ENCODE measurements around the gene QKI.
A peak's percentile ranks its signal among the peaks of the same experiment; 100 is the strongest.

The QKI gene

DNA sequence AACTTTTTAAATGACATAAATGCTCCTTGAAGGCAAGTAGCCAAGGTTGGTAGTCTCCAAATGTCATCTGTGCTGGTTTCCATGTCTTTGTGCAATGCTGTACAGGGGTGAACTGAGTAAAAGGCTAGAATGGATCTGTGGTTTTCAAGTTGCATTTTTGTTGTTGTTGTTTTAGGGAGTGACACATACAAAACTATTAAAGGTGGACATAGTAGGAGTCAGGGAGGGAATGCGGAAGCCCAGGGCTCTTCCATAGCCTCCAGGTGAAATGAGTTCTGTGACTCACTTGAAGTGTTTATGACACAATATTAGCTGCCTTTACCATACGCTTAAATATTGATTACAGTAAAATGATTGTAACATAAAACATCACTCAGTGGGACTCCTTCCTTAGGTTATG, 22.5 kb upstream of the QKI start:
- DNase-seq (ENCODE audit: low read depth) = no peak

DNA sequence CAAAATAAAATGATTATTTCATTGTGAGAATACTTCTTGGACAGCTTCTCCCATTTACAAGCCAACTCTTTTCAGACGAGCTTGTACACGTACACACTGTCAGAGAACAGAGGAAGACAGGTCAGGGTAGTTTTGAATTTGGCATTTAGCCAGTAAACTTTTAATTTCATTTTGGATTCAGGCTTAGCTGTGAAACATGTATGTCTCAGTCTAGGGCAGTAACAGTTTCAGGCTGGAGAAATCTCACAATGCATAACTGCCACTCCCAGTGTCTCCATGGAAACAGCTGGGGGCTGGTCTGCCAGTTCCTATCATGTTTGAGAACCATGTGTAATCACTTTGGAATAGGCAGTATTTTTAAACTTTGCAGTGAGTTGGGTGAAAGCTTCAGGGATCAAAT, 22.0 kb upstream of the QKI start:
- no peak for DNase-seq (ENCODE audit: low read depth)

DNA sequence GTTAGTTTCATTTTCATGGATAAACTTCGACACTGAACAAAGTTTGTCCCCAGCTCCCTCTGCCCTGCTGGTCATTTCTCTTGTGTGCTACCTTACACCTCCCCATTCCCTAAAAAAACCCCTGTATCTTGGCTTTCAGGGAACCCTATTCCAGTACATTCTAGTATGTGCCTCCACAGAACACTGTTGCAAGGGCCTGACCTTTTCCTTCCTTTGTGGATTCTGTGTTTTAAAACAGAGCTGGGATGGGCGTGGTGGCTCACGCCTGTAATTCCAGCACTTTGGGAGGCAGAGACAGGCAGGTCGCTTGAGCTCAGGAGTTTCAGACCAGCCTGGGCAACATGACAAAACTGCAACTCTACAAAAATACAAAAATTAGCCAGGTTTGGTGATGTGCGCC, 20.6 kb upstream of the QKI start:
- no peak for DNase-seq (ENCODE audit: low read depth)

DNA sequence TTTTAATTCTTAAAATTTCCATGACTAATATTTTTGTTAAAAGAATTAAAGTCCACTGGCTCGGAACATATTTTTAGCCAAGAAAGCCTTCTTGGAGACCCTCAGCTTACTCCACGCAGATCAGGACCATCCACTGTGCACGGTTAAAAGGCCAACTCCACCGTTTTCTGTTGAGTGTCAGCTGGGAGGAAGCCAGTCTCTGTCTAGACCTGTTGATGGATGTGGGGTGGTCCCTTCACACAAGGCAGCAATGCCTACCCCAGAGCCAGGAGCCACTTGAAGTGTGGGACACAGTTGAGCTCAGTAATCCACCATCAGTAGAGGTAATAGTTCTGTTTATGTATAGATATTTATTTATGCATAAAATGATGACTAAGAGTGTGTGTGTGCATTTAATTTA, 19.9 kb upstream of the QKI start:
- no peak for DNase-seq (ENCODE audit: low read depth)

DNA sequence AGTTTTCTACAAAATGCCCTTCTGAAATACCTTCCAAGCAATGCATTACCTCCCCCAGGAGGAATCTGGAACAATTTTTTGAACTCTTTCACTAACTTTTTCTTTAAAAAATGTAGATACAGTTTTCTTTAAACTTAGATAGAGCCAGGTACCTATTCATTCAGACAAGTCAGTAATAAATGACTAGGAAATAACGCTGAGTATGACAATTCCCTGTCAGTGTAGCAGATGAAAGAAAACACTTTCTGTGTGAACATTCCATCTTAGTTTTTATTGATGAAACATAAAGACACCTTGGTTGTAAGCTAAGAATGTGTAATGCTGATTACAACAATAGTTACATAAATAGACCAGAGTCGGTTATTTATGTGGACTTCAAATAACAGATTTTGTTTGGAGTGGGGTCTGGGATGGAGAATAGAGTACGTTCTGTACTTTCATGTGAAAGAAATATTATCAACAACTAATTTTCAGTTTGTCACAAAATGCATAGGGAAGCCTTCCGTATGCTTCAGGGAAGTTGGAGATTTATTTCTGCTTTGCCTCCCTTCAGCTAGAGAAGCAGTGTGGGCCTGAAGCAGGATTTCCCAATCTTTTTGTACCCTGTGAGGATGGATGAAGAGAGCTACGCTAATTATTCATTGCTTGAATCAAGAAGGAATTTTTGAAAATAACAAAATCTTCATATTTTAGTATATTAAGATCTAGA, 19.2 kb upstream of the QKI start:
- DNase-seq (ENCODE audit: low read depth) = no peak

DNA sequence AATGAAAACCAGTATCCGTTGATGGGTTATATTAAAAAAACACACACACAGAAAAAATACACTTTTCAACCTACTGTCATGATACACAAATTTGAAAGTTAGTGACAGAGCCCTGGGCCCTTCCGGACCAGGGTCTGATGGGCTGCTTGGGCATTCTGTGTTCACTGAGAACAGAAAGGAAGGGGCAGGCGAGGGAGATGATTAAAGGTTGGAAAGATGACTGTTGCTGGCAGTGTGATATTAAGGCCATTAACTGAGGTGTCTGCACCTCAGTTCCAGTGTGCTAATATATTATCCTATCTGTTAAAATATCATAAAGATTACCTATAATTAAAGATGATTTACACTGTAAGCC, 18.7 kb upstream of the QKI start:
- DNase-seq (ENCODE audit: low read depth) = no peak

DNA sequence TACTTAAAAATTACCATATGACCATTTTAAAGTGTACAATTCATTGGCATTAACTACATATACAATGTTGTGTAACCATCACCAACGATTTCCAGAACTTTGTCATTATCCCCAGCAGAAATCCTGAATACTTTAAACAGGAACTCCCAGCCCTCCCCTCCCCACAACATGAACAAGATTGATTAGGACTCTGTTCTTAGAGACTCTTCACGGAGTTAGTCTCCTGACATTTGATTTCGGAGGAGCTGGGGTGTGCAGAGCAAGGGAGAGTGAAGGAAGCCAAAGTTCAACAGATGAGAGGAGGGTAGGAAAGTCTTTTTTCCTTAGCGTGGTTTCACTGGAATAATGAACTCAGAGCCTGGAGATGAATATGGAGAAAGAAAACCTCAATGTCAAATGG, 17.2 kb upstream of the QKI start:
- DNase-seq (ENCODE audit: low read depth) = no peak

DNA sequence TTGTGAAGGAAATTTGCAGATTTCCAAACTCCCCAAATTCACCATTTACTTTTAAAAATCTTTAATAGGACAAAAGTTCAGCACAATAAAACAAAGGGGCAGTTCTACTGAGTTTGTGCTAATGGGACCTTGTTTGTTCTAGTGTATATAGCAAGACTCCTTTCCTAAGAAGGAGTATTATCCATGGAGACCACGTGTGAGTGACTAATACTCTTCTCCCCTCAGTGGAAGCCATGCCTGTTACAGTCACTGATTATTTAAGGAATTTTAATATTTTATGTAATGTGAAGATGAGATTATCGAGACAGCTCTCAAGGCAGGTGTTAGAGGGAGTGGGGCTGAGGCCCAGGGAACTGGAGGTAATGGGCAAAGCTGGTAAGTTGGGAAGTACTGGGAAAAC, 16.4 kb upstream of the QKI start:
- DNase-seq (ENCODE audit: low read depth) = no peak

DNA sequence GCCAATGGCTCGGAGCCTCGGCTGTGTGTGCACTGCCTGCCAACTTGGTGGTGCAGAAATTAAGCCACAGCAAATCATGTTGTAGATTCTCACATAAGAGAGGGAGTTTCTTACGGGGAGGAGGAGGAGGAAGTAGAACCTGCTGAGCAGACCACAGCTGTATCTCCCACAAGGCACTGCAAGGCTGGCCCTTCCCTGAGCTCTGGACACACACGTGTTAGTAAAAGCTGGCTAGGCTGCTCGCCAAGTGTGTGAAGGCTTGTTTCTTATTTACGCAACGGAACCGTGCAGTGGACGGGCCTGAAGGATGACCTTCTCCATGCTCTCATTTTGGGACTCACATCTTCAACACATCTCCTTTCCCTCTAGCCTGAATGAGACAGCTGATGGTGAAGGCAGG, 15.7 kb upstream of the QKI start:
- no peak for DNase-seq (ENCODE audit: low read depth)

DNA sequence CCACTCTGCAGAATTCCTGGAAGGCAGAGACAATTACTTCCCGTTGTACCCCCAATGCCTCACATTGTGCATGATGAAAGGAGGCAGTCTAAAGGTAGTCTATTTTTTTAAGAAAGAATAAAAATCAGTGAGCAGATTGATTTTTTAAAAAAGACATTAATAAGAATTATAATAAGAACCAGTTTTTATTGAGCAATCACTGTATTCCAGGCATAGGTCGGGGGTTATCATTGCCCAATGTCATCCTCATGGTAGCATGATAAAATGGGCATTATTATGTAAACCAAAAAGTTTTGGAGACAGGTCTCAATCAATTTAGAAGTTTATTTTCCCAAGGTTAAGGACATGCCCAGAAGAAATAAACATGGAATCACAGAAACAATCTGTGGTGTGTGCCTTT, 14.0 kb upstream of the QKI start:
- DNase-seq (ENCODE audit: low read depth) = no peak

DNA sequence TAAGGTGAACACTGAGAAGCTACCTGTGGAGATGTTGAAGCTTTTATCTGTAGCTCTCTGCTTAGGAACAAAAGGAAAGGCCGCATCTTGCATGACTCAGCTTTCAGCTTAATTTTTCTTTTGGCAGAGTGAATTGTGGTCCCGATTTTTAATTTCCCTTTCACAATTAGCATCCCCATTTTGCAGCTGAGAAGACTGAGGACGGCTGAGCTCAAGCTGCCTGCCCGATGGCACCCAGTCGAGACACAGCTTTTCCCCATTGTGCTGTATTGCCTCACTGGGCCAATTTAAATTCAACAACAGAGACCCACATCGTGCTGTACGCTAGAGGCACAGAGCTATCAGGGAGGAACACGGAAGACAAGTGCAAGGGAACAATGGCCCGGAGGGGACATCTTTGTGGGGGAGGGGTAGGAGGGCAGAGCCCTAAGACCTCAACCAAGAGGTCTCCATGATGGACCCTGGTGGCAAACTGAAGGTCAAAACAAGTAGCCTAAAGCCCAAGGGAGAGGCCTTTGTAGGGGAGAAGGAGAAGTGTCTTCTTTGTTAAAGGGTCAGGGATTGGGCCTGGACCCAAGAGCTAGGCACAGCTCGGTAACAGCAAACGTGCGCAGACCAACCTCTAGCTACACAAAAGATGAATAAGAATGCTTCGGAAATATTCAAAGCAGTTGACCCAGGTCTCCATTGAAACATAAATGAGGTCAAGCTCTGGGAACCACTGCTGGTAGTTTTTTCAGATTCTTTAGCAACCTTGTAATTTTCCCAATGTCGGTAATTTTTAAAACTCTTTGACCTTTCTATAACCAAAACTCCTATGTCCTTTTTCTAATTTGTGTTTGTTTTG, 13.3 kb upstream of the QKI start:
- DNase-seq (ENCODE audit: low read depth) = no peak

DNA sequence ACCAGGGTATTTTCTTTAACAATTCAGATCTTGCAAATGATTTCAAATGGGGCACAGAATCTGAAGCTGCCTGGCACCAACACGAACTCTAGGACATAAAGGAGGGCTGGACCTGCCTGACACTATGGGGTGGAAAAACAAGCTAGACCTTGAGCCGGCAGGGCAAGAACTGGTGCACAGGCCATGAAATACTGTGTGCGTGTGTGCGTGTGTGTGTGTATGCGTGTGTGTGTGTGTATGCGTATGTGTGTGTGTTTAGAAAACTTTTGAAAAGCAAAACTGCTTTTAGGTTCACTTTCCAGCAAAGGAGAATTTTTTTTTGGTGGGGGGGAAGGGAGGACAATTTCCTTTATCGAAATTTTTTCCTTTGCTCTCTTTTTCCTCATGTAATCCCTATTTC, 11.9 kb upstream of the QKI start:
- DNase-seq (ENCODE audit: low read depth) = no peak

DNA sequence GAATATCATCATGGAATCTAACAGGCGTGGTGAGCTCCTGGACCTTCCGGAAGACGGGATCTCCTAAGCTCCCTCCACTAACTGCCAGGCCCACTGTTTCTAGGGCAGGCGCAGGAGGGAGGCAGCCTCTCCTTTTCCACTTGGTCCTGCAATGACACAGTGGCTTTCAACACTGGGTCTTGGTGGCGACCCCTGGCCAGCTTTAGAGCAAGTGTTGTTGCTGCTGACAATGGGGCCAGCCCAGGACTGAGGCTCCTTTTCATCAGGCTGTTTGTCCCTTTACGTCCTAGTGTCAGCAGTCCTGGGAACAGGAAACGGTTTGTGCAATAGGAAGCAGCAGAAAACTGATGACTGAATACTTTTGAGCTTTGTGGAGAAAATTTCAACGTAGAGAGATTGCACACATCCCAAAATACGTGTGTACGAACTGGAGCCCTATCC, 9.7 kb upstream of the QKI start:
- DNase-seq (ENCODE audit: low read depth) = no peak

DNA sequence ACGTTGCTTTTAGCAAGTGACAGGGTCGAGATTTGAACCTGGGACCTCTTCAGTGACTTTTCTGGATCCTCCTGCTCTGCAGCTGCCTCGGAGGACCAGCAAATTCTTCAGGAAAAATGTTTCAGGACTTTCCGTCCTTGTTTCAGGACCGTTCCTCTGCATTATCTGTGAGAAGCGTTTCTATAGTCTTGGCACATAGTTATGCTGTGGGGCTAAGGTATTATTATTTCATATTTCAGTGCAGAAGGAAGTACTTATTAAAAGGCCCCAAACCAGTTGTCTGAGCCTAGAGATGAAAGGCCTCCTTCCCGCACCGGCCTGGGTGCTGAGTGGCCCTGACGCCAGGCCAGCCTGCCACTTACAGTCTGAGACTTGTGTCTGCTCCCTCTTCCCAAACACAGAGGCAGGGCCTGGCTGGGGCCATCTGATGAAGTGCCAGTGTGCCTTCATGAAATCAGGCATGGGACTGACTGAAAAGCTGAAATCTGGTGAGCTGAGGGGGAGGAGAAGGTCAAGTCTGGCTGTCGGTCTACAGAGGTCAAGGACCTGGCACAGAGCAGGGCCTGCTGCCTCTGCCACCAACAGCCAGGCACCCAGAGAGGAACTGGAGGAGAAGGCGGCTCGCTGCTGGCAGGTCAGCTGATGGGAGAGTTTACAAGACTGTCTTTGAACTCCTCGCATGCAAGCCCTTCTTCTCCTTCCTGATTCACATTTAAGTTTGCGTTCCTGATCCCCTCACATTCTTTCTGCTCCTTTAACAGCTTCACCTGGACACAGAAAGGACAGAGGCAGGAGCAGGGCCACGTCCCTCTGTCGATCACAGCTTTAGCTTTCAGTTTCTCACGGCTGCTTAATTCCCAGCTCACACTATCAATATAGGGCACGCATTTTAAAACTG, 8.9 kb upstream of the QKI start:
- DNase-seq (ENCODE audit: low read depth) = no peak

DNA sequence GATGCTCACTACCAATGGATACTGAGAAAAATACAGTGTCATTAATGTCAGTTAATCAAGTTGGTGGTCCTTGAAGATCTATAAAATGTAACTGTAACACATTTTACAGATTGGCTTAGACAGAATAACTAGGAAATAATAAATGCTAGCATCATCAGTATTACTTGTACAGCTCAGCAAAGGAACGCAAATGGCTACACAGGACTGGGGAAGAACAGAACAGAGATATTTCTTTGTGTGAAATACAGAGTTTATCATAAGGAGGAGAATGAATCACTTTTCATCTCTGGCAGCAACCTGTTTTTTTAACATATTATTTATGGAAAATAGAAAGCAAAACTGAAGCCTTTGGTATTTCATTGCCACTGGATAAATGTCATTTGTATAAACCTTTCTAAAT, 8.2 kb upstream of the QKI start:
- no peak for DNase-seq (ENCODE audit: low read depth)

DNA sequence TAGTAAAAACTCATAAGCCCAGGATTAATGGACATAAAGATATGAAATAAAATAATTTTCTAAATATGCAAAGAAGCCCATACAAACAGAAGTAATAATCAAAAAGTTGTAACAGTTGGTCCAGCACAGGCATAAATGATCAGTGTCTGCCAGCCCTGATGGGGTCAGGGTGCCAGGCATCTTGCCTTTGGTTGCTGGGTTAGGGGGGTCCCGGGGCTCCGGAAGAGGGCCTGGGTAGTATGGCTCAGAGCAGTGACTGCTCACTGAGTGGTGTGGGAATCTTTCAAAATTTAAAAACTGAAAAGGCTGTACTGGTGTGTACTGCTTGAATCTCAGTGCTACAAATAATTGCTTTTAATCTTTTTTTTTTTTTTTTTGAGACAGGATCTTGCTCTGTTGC, 7.7 kb upstream of the QKI start:
- DNase-seq (ENCODE audit: low read depth) = no peak

DNA sequence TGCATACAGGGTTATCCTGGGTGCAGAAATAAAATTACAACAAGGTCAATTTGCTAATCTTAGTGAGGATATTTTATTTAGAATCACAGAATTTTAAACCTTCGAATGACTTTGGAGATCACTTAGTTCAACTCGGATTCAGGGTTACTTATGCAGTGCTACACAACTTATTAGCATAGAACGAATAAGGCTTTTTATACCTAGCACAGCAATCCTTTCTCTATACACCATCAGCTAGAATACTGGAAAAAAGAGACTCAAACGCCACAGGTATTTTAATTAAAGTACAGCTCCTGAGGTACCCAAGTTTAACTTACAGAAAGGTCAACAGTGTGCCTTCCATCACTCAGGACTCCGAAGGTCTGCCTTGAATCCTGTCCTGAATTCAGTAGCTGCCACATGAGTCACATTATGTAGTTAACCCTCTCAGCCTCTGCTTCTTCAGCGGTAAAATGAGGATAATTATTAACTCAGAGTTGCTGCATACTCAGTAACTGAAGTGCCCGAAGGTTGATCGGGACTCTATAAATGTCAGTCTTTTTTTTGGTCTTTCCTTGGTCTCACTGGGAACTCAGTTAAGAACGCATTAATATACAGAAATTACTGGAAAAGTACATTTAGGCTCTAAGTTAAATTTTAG, 6.0 kb upstream of the QKI start:
- DNase-seq (ENCODE audit: low read depth) = no peak

DNA sequence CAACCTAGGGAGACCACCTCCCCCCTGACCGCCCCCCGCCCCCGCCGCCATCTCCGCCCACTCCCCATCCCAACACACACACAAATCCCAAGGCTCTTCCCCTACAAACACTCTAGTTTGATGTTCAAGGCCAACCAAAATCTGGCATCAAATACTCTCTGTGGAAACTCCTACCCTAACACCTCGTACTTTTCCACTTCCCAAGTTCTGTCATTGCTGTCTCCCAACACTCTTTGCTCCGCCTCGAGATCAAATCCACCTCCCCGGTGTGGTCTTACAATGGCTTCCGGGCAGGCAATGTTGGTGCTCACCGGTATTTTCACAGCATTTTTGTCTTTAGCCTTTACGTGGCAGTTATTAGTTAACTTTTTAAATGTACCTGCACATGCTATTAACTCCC, 4.8 kb upstream of the QKI start:
- DNase-seq (ENCODE audit: low read depth) = no peak

DNA sequence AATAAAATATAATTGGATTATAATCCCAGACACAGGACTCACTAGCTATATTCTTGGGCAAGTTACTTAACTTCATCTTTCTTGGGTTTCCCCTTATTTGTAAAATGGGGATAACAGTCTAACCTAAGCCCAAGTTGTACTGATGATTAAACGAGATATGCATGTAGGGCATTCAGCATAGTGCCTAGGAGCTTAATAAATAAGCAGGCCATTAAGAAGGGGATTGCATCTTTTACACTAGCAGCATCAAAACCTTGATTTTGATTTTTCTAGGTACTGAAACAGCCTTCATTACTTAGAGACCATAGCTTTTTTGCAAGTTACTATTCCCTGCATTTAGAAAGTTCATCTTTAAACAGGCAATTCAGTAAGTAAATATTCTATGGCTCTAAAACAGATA, 2.2 kb upstream of the QKI start:
- no peak for DNase-seq (ENCODE audit: low read depth)

DNA sequence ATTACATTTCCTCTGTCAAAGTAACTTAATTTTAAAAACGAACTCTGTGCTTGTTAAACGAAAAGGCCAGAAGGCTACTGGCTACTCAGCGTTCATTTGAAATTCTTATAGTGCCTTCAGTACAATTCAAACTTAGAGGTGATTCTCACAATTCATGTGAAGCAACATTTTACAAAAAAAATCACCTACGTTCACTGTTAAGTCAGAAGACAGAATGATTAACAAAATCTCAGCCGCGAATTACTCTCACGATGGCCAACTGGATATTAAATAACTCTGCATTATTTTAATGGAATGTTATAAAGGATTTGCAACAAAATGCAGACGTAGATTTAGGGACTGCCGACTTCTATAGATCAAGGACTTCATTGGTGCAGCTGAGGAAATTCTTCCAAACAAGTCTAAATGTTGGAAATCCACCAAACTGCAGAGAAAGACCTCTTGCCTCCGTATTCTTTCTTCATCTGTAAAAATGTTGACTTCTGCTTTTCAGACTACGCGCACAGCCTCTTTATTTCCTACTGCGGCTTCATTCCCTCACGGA, 1.6 kb upstream of the QKI start:
- no peak for DNase-seq (ENCODE audit: low read depth)

DNA sequence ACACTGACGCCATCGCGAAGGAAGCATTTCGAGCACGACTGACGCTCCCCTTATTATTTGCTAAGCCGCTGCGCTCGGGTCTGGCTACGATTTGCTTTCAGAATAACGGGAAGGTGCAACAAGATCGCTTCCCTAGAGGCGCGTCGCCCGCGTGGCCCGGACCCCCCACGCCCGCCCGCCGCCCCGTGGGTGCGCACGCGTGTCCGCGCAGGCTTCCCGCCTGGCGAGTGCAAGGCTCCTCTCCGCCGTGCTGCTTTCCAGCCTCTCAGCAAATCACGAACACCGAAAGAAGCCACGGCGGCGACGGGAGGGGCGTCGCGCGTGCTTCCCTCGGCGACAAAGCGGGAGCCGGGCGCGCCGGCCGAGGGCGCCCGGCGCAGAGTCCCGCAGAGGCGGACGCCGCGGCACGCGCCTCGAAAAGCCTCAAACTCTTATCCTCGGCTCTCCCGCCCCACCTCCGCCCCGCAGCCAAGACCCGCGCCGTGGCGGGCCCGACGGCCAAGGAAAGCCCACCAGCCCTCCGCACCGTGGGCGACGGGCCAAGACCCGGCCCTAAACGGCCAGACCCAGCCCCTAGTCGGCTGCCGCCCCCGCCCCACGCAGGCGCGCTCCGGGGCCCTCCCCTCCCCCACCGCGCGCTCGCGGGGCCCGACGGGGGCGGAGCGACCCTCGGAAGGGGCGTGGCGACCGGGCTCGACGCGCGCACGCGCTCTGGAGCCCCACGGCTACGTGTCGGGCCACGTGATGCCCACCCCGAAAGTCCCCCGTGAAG, 987 bp upstream of the QKI start:
- DNase-seq (ENCODE audit: low read depth) = peak; percentile 74

All from GM04504 (cell line).